HG02588 (cell line): ENCODE results near the gene MPPED2.

ENCODE experiments used
- ATAC-seq: cut with Tn5 transposase; IDR thresholded peaks from one replicate; pipeline ENCODE4 v1.9.1; 2021; ENCODE audit warnings: mild to moderate bottlenecking, moderate library complexity; ENCODE audit not compliant: unreplicated experiment

MPPED2 gene

GRCh38 chr11:30368394-30368793, 217.8 kb downstream of the MPPED2 start:
- no peak for ATAC-seq

- ATAC-seq: peak; percentile 44
Observed at GRCh38 chr11:30365793-30366517, 220.2 kb downstream of the MPPED2 start.

- no peak for ATAC-seq
Observed at GRCh38 chr11:30364837-30365482, 221.2 kb downstream of the MPPED2 start.

- ATAC-seq: no peak
Observed at GRCh38 chr11:30364139-30364836, 221.9 kb downstream of the MPPED2 start.

- ATAC-seq: no peak
Observed at GRCh38 chr11:30360741-30361140, 225.4 kb downstream of the MPPED2 start.
